GM19025 (cell line): ENCODE data around the gene AKAP7.
"Not testable (repeated sequence)": the region's sequence is repeated elsewhere in the genome, so short reads cannot be mapped to it uniquely, and the experiment has no call there.

Experiments used
- ATAC-seq: cut with Tn5 transposase; IDR thresholded peaks from one replicate; pipeline ENCODE4 v1.9.1; 2021; ENCODE audit warnings: mild to moderate bottlenecking, low read depth, moderate library complexity; ENCODE audit not compliant: unreplicated experiment

AKAP7 gene

DNA sequence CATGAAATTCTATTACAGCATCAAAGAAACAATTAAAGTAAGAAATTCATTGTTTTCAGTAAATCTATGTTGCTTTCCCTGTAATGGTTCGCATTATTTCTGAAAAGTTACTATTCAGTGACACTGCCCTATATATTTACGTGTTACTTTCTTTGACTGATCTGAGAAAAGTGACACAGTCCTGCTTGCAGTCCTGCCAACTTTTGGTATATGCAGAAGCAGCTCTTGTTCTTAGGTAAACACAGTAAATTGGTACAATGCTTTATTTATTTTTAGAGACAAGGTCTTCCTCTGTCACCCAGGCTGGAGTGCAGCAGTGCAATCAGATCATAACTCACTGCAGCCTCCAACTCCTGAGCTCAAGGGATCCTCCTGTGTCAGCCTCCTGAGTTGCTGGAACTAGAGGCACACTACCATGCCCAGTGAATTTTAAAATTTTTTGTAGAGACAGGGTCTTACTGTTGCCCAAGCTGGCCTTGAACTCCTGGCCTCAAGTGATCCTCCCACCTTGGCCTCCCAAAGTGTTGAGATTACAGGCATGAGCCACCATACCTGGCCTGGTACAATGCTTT is 151.3 kb downstream of the AKAP7 start:
- ATAC-seq = no peak

- ATAC-seq = no peak
These were observed 152.9 kb downstream of the AKAP7 start for GRCh38 chr6:131288214-131288613.

DNA sequence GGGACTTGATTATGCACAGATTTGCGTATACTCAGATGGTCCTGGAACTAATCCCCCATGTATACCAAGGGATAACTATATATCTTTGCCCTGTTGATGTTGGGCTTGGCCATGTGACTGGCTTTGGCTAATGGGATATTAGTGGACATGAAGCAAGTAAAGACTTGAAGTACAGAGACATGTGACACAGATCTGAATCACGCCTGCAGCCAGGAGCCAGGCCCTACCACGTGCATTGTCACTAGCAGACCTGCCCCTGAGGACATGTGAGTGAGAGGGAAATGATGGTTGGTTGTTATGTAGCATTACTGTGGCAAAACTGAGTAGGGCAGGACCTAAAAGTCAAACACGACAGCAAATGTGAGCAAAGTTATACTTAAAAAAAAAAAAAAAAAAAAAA is 155.7 kb downstream of the AKAP7 start:
- no peak for ATAC-seq

DNA sequence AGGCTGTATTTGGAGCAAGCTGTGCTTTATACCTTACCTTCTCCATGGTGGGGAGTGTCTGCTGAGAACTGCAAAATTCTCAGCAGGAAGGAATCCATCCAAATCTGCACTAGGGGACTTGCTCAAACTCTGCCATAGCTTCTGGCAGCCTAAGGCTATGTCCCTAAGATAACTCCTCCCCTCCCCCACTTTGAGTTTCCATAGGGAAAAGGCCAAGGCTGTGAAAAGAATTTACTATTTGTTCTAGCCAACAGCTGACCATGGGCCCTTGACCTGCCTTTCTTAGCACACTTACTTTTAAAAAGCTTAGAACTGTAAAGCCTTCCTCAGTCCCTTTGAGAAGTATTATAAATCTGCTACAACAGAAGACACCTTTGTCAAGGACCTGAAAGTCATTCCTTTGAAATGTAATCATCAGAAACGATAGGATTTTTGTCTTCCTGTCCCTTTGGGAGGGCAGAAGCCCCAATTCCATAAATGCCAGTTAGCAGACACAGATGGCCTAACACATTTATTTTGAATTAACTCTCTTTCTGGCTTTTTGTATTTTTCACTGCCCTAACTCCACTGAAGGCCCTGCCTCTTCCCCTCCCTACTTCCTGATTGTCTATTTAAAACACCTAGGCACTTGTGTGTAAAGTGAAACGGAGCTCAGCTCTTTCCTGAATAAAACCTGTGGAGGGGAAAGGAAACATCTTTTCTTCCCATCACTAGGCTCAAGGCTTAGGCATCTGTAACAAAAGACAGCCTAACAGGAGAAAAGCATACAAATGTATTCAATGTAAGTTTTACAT is 157.1 kb downstream of the AKAP7 start:
- no peak for ATAC-seq

GRCh38 chr6:131293472-131293911 is 158.2 kb downstream of the AKAP7 start:
- no peak for ATAC-seq

DNA sequence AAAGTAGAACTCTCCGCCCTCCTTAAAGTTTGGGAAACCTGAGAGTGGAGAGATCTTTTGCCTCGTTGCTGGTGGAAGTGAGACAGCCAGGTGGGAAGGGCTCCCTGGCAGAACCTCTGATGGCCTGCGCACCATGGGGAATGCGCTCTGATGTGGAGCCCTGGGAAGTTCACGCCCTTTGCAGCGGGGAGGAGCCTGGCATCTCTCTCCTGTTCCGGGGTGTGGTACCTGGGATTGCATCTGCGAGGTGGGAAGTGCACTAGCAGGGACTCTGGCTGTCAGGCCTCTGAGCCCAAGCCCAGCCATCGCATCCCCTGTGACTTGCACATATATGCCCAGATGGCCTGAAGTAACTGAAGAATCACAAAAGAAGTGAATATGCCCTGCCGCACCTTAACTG is 159.8 kb downstream of the AKAP7 start:
- ATAC-seq = no peak

DNA sequence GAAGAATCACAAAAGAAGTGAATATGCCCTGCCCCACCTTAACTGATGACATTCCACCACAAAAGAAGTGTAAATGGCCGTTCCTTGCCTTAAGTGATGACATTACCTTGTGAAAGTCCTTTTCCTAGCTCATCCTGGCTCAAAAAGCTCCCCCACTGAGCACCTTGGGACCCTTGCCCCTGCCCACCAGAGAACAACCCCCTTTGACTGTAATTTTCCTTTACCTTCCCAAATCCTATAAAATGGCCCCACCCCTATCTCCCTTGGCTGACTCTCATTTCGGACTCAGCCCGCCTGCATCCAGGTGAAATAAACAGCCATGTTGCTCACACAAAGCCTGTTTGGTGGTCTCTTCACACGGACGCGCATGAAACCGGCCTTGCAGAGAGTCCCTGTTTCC is 165.6 kb downstream of the AKAP7 start:
- not testable (repeated sequence) for ATAC-seq

DNA sequence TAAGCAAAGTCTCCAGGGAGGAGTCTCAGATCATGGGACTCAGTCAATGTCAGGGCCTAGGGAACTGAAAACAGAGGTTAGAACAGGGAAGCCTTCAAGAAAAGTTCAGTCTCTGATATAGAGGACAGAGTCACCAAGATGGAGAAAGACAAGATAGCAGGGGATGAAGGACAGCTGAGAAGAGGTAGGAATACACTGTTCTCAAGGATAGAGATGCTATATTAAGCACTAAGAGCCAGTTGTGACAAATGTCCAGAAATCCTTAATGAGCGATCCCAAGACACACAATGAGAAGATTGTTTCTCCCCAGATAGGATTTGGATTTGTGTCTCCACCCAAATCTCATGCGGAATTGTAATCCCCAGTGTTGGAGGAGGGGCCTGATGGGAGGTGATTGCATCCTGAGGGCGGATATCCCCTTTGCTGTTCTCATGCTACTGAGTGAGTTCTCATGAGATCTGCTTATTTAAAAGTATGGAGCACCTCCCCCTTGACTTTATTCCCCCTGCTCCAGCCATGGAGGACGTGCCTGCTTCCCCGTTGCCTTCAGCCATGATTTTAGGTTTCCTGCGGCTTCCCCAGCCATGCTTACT is 168.2 kb downstream of the AKAP7 start:
- no peak for ATAC-seq

- ATAC-seq = no peak
These were observed 170.0 kb downstream of the AKAP7 start for GRCh38 chr6:131305037-131305850.

DNA sequence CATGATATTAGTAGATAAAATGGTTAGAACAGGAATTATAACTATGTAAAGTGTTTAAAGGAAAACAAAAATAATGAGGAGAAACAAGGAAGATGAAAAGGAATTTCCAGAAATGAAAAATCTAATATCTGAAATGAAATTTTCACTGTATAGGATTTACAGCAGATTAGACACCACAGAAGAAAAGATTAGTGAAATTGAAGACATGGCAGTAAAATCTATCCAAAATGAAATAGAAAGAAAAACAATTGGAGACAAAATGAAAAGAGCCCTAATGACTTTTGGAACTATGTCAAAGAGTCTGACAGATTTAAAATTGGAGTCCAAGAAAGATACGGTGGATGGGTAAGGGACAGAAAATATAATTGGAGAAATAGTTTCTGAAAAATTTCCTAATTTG is 174.2 kb downstream of the AKAP7 start:
- ATAC-seq = no peak

- no peak for ATAC-seq
These were observed 179.6 kb downstream of the AKAP7 start for GRCh38 chr6:131314838-131315237.

GRCh38 chr6:131316654-131317053 is 181.4 kb downstream of the AKAP7 start:
- ATAC-seq = no peak

- ATAC-seq = no peak
These were observed 182.2 kb downstream of the AKAP7 start for GRCh38 chr6:131317516-131317915.

- ATAC-seq = no peak
These were observed 186.3 kb downstream of the AKAP7 start for GRCh38 chr6:131321589-131321988.

- no peak for ATAC-seq
These were observed 186.9 kb downstream of the AKAP7 start for GRCh38 chr6:131322125-131322524.

DNA sequence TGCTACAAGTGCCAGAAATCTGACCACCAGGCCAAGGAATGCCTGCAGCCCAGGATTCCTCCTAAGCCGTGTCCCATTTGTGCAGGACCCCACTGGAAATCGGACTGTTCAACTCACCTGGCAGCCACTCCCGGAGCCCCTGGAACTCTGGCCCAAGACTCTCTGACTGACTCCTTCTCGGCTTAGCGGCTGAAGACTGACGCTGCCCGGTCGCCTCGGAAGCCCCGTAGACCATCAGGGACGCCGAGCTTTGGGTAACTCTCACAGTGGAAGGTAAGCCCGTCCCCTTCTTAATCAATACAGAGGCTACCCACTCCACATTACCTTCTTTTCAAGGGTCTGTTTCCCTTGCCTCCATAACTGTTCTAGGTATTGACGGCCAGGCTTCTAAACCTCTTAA is 190.4 kb downstream of the AKAP7 start:
- ATAC-seq = not testable (repeated sequence)

GRCh38 chr6:131328727-131329126 is 193.5 kb downstream of the AKAP7 start:
- ATAC-seq = not testable (repeated sequence)

DNA sequence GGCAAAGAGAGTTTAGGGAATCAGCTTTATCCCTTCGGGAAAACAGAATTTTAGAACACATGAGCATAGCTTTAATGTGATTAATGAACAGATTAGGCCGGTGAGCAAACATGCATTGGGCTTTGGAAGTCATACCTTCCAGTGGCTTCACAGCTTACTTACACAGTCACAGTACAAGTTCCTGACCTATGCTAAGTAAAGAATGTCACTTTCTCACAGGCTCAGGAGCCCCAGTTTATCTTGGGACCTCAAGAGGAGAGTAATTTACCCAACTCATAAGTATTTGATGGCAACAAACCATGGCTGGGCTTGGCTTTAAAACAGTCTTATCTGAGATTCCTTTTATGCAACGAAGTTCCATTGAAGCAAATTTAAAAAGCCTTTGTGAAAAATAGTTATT is 195.9 kb downstream of the AKAP7 start:
- ATAC-seq = no peak

DNA sequence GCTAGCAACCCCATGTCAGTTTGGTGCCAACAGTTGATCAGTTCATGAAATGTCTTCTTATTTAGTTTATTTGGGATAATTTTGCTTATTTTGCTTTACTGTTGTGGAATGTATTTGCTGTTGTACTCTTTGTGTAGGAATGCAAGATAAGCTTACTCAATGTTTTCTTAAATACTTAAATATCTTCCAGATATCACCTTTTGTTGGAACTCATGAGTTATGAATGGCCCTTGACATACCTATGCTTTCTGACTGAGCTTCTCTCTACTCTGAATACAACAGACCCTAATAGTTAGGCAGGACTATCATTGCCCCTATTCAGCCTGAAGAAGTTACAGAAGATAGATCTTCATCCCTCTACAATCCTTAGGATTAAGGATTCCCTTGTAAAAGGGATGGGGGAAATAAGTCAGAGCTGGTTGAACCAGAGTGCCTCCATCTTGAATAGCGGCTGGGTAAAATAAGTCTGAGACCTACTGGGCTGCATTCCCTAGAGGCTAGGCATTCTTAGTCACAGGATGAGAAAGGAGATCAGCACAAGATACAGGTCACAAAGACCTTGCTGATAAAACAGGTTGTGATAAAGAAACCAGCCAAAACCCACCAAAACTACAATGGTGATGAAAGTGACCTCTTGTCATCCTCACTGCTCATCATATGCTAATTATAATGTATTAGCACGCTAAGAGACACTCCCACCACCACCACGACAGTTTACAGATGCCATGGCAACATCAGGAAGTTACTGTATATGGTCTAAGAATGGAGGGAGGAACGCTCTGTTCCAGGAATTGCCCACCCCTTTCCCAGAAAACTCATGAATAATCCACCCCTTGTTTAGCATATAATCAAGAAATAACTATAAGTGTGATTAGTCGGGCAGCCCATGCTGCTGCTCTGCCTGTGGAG is 196.9 kb downstream of the AKAP7 start:
- ATAC-seq = no peak
